Adrenal gland (tissue), 12 donors: ENCODE results near the gene FOLR1. TPM values are rescaled to one million over a fixed set of nuclear protein-coding genes. Genes with fewer than 3 reads are reported as not detected.

Source experiments
- DNase-seq, 7 donors: peaks; one replicate each; pipeline ENCODE4 v3.0.0-alpha.2; 2019 to 2020
- H3K27ac ChIP-seq, 5 donors: fragments of 200-600 bp; sonication (generic) in 4 of 5; 1 replicate in 3 of 5; 2 replicates in 2 of 5; pipeline versions ENCODE4 v1.5.1 to v1.8.0; 2016 to 2020; ENCODE audit warnings: mild to moderate bottlenecking in 1 of 5
- H3K27me3 ChIP-seq: fragments of 200-600 bp; 2 replicates; pipeline ENCODE4 v1.8.0; 2021
- H3K36me3 ChIP-seq, 2 donors: fragments of 200-600 bp; replicated peaks in 1 of 2; 1 replicate in 1 of 2; 2 replicates in 1 of 2; pipeline versions ENCODE4 v1.5.1 to v1.8.0; 2018 to 2022
- H3K4me1 ChIP-seq, 2 donors: fragments of 200-600 bp; replicated peaks in 1 of 2; 1 replicate in 1 of 2; 2 replicates in 1 of 2; pipeline versions ENCODE4 v1.5.1 to v1.8.0; 2018 to 2021
- H3K4me3 ChIP-seq, 4 donors: fragments of 200-600 bp; sonication (generic) in 3 of 4; one replicate each; pipeline ENCODE4 v1.5.1; 2016 to 2018
- H3K9me3 ChIP-seq, 3 donors: fragments of 200-600 bp; sonication (generic) in 1 of 3; replicated peaks in 1 of 3; 1 replicate in 2 of 3; 2 replicates in 1 of 3; pipeline versions ENCODE4 v1.5.1 to v1.8.0; 2016 to 2021
- CTCF ChIP-seq, 6 experiments: fragments of 450-650 bp in 4 of 6; fragments of 200-600 bp in 2 of 6; sonication (generic) in 1 of 6; IDR thresholded peaks; 1 replicate in 5 of 6; 2 replicates in 1 of 6; pipeline versions ENCODE4 v1.5.1 to v1.8.0; 2016 to 2021; ENCODE audit warnings: antibody characterized with exemption in 6 of 6, mild to moderate bottlenecking in 2 of 6, moderate library complexity in 1 of 6
- POLR2A ChIP-seq, 2 donors: fragments of 450-650 bp; IDR thresholded peaks; one replicate each; pipeline ENCODE4 v1.6.1; 2017; ENCODE audit warnings: antibody characterized with exemption in 2 of 2, mild to moderate bottlenecking in 2 of 2, moderate library complexity in 1 of 2
- WGBS, 4 donors: extraction: QIAGEN DNeasy Blood & Tissue Kit in 2 of 4; methylation state at CpG; one replicate each; pipeline versions ENCODE4 v1.1.5 to v1.1.7; 2013 to 2017; 5-methylcytosine and 5-hydroxymethylcytosine counted together
- intact Hi-C, 2 donors: fragments of 100-400 bp; cut with DNase I; formaldehyde crosslinking; loops; one replicate each; pipeline versions ENCODE4 v1.14.1 to v1.15.0; 2022 to 2023
- polyA plus RNA-seq, 3 donors: library from polyadenylated mRNA; stranded (reverse); fragments of 200-250 nt in 2 of 3; fragments of 350-450 nt in 1 of 3; fragmentation: Illumina TruSeq in 1 of 3; extraction: RNeasy Lipid Tissue Mini Kit (QIAGEN cat#74804) in 1 of 3; gene quantifications; one replicate each; pipeline ENCODE4 v1.2.3, GENCODE V29; 2013 to 2014
- total RNA-seq, 9 donors: library from RNA; depleted of rRNA in 4 of 9; stranded (reverse); fragments of >200 nt in 4 of 9; fragments of 120-200 nt in 1 of 9; fragmentation: NEBNext Ultra II Directional in 1 of 9; extraction: Animal tissue kit (Norgen Biotek cat#: 25700) in 1 of 9; gene quantifications; one replicate each; pipeline versions ENCODE4 v1.1.0 to v1.2.4, GENCODE V29; 2013 to 2023
- donor health status: healthy with polysubstance abuse.
- donor health status: Bipolar disorder and iron deficiency.
- donor health status: DM: yes; HTN: yes; CAD: no.
- donor health status: DM: no; HTN: no; CAD: no.
- donor health status: DM: no; HTN: no; CAD: no.
- donor health status: DM: yes; HTN: yes; CAD: no.

FOLR1 gene
- total and polyA plus RNA-seq, 12 donors = 0.57 to 7.2 (median 1.4) TPM

DNA sequence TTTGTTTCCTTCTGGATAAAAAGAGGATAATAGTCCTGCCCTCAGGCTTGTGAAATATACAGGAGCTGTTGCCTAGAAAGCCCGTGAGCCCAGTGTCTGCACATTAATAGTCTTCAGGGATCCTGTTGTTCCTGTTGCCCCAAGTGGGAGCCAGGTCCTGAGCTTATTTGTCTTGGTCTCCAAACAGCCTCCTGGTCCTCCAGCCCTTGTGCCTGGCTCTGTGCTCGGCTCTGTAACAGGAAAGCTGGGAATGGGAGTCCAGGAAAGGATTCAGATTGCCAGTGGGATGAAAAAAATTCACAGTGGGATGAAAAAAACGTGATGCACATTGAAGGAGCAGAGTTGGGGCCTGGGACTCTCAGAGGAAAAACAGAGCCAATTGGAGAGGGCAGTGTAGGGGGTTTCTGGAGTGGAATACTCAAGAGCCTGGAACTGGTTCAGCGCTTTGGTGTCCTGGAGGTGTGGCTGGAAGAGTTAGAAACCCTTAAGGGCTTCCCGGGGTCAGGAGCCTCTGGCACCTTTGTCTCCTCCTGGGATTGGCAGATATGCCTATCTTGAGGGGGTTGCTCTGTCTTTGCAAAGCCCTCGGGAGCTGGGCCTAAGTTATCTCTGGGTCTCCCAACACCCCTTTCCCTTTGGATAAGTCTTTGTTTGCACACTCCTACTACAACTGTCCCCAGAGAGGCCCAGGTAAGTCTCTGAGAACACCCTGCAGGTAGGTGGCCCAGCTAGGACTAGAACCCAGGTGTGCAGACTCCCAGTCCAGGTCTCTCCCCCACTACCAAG, 30.4 kb downstream of the FOLR1 start:
- H3K27ac ChIP-seq = peak overlapping the region in 4 of 5 donors; percentile 92 to 96 (median 94)
- 67 to 77% (median 72%) methylated on average over 6 of the region's 6 CpGs for WGBS, 4 donors
- TF ChIP-seq POLR2A (IDR thresholded peaks at IDR 0.05) = no peak
- TF ChIP-seq CTCF (IDR thresholded peaks at IDR 0.05) = no peak
- intact Hi-C loops = no loop called here
- no peaks in the 10 kb centered on the region for H3K9me3 ChIP-seq
- H3K27me3 ChIP-seq = no peaks in the 10 kb centered on the region
- peaks cover 0 to 3% of the 10 kb centered on the region in 2 donors for H3K36me3 ChIP-seq
- peaks cover 14 to 30% of the 10 kb centered on the region in 2 donors for H3K4me1 ChIP-seq
- H3K4me3 ChIP-seq = peak overlapping the region in 3 of 4 donors; percentile 42 to 84 (median 81)
- DNase-seq = peak in 3 of 7 donors; percentile 21 to 24 (median 23)

DNA sequence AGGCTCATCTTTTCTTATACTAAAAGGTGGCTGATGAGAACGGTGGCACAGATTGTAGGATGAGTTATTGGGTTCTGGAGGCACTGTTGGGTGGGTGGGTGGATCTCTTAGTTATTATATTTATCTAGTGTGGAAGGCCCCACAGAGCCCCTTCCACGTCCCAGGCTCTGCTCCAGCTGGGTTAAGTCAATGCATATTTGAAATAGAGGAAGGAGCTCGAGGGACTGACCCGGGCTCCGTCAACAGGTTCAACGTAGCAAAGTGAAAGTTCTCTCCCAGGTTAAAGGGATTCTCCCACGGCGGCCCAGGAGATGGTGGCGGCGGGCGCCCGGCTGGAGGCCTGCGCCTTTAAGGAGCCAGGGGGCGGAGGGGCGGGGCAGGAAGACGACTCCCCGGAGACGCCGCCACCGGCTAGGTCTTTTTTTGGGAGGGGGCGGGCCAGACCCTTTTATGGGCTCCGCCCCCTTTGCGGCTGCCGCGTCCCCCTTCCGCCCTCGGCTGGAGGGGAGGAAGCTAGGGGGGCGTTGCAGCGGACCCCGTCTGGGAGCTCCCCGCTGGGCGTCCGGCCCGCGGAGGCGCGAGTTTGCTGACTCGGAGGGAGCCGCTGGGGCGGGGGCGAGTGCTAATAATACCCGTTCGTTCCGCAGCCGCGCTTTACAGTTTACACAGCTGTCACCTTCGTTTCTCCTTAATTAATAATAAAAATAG, 31.1 kb downstream of the FOLR1 start:
- Histone ChIP-seq H3K9me3 (no peaks in the 10 kb centered on the region), H3K4me1 (peaks cover 14 to 30% of the 10 kb centered on the region in 2 donors), H3K4me3 (peak overlapping the region; percentile 42 to 84 (median 74)), H3K36me3 (peaks cover 0 to 5% of the 10 kb centered on the region in 2 donors), H3K27ac (peak overlapping the region; percentile 89 to 96 (median 94)), H3K27me3 (no peaks in the 10 kb centered on the region)
- peak; percentile 93 to 97 (median 95) for DNase-seq
- 0 to 1% (median 0%) methylated on average over 5 to 47 of the region's 47 CpGs for WGBS, 4 donors
- peak in 4 of 6 experiments; percentile 26 to 48 (median 35) for TF ChIP-seq CTCF (IDR thresholded peaks at IDR 0.05)
- peak; percentile 58 to 66 for TF ChIP-seq POLR2A (IDR thresholded peaks at IDR 0.05)
- intact Hi-C loops = no loop called here

DNA sequence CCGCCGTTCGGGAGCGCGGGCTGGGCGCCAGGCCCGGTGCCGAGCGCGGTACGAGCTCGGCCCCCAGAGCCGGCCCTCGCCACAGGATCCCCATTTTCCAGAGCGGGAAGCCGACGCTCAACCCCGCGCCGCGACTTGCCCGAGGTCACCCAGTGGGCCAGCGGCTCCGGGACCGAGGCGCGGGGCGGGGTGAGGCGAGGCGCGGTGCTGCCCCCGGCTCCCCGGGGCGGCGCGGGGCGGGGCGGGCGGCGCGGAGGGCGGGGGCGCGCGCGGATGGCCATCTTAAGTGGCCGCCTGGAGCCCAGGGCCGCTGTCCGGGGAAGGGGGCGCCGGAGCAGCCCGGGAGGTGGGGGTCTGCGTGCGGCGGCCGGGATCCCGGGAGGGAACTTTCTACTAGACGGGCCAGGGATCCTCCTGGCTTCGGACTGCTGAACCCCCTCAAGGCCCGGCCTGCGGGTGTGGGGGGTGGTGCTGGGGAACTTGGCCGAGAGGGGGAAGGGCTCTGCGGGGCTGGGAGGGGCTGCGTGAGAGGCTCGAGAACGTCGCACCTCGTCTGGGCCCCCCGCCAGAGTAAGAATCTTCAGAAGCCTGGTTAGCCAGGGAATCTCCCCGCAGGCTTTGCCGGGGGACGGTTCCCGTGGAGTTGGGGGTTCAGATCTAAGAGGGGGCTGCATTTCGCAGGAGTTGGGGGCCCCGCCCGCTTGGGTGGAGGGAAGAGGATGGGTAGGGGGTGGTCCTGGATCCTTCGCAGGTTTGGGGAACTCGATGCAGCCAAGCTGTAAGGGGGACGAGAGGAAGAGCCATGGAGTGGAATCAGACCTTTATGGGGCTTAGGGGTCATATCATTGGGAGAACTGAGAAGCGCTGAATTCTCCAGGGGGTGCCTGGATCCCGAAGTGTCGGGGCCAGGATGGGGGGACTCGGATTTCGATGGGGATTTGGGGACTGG, 31.9 kb downstream of the FOLR1 start:
- peaks cover 14 to 30% of the 10 kb centered on the region in 2 donors for H3K4me1 ChIP-seq
- DNase-seq = peak; percentile 58 to 81 (median 75)
- peaks cover 0 to 13% of the 10 kb centered on the region in 2 donors for H3K36me3 ChIP-seq
- 0 to 1% (median 1%) methylated on average over 16 to 84 of the region's 84 CpGs for WGBS, 4 donors
- peak overlapping the region; percentile 68 to 93 (median 82) for H3K4me3 ChIP-seq
- no peaks in the 10 kb centered on the region for H3K9me3 ChIP-seq
- H3K27me3 ChIP-seq = no peaks in the 10 kb centered on the region
- TF ChIP-seq CTCF (IDR thresholded peaks at IDR 0.05) (peak in 1 of 6 experiments; percentile 3), POLR2A (IDR thresholded peaks at IDR 0.05) (no peak)
- intact Hi-C loops = no loop called here
- H3K27ac ChIP-seq = peak overlapping the region; percentile 89 to 96 (median 94)
